ENCODE results near the gene EFCAB11.
A peak's percentile ranks its signal among the peaks of the same experiment; 100 is the strongest.

The EFCAB11 gene

DNA sequence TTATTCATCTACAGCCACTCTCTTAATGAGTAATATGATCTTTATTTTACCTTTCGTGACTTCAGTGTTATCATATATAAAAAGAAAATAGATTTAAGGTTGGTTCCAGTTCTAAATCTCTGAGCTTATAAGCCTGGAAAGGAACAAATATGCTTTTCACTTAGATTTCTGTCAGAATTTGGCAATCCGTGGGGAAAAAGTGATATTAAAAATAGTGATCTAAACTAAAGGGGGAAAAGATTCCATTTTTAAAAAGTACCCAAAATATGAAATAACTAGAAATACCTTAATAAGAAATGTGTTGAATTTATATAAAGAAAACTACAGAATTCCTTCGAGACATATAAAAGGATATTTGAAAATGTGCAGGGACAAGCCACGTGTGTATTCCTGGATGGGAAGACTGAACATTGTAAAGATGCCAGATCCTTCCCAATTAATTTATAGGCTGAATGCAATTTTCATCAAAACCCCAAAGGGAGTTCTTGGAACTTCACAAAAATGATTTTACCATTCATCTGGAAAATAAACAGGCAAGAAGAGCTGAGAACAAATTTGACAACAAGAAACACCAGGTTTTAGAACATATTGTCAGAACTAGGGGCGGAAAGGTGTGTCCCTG, 142.5 kb downstream of the EFCAB11 start:
- DNase-seq, result no peak

DNA sequence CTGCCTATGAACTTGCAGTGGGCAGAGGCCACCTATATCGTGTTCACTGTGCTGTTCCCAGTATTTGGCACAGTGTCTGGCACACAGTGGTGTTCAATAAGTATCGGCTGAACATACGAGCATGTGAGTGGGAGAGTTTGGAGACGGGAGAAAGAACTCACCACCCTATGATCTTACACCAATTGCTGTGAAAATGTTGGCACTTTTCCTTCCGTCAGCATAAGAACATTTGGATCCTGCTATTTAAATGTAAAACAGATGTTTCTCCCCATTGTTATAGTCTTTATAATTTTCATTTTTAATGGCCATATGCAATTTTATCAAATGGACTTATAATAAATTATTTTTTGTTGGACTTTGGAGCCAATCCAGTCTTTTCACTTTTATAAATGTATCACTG, 144.4 kb downstream of the EFCAB11 start:
- DNase-seq, result no peak

DNA sequence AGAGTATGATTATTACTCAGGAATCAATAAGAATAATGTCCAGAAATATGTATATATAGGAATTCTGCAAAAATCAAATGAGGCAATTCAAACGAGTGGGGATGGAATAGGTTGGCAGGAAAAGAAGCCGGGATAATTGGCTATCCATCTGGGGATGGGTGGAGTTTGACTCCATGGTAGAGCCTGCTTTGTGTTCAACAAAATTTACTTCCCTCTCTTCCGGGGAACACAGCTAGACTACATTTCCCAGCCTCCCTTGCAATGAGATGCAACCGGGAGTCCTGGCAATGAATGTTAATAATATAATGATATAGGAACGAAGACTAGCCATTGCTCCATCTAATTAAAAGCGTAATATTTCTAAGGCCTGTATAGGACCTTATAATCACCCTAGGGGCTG, 146.6 kb downstream of the EFCAB11 start:
- DNase-seq, result no peak

DNA sequence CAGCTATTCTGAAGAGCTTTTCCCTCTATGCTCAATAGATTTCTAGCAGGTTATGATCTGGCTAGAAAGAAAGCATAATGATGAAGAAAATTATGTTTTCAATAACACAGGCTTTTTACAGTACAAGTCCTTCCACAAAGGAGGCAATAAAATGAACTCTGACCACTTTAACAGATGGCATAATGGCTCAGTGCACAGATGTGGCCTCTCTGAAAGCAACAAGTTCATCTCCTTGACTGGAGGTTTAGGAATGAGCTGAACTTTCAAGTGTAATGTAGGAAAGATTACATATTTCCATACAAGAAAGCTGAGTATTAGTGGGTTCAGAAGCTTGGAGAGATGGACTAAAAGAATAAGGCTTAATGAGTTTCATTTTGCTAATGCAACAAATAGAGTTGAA, 147.4 kb downstream of the EFCAB11 start:
- DNase-seq, result no peak

DNA sequence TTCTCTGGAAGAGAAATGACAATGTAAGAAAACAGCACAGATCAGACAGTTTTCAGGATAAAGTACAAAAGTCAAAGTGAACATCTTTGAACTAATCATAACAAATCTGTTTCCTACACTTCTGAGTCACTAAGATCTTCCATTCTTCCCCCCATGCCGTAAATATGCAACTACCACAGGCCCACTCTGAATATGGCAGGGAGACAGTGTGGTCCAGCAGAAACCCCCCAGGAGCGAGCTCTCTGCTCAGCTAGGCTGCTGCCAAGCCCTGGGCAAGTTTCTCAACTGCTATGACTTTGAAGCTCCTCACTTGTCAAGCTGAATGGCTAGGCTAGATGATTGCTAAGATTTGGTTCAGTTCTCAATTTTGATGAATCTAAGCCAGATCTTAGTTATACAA, 148.1 kb downstream of the EFCAB11 start:
- DNase-seq, result no peak

DNA sequence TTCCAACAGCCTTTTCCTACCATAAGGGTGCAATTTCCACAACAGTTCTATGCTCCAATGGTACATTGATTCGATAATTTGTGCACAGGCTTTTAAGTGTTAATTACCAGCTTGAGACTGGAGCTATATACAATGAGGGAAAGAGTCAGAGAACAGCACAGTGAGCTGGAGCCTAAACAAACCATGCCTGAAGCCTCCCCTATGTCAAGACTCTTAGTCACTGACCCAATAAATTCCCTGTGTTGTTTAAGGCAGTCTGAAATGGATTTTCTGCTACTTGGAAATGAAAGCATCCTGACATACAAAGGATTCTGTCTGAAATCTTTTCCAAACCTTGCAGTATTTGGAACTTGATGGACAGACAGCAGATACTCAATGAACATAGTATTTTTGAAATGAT, 149.0 kb downstream of the EFCAB11 start:
- DNase-seq, result no peak

DNA sequence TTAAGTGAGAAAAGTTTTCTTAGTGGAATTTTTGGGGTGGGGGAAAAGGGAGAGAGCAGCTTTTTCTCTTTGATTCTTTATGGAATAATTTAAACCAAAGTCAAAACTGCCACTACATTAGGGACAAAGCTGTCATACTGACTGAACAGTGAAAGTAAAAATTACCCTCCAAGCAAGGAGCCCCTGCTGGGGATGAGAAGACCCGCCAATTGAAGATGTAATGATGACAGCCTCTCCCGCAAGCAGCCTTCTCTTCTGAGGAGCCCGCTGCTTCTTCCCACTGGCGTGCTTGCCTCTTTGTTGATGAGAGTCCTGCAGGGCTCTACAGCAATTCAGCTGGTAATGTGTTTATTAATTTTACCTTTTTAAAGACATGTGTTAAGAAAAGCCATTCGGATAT, 151.0 kb downstream of the EFCAB11 start:
- no peak for DNase-seq

DNA sequence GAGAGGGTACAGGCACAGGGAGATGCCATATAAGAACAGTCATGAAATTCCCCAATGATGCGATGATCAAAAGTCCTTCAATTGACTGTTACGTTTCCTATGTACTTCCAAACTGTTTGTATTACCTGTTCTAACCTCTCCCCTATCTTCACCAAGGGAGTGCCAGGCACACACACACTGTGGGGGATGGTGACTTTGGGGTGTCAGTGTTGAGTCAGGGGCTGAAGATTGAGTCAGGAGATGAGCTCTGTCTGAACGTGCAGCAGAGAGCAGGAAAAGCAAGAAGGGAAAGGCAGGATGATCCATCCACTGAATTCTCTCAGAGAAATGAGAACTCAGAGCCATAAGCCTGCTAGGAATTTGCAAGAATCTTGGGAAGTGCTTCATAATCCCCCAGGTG, 153.4 kb downstream of the EFCAB11 start:
- no peak for DNase-seq

DNA sequence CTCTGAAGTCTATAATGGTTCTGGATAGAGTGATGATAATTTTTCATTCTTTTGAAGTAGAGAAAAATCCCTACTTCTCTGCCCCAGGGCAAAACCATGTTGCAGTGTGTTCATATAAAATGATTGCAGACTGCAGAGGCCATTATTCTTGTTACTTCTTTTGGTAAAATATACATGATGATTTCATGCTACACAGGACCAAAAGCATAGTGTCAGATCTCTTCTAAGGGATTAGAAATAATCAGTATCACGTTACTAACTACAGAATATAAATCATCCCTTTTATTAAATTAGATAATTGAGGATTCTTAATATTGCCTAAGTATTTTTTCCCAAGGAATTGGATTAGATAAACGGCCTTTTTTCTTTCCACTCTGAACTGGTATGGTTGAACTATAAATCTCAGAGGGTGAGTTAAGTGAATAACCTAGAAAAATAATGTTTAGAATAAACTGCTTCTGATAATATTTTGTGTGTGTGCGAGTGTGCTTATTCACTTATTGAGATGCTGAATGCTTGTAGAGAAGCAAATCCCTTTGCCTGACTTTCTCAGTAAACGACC, 156.2 kb downstream of the EFCAB11 start:
- no peak for DNase-seq

- no peak for DNase-seq
These were observed 157.4 kb downstream of the EFCAB11 start for GRCh38 chr14:89797148-89797547.

GRCh38 chr14:89794096-89794495, 160.4 kb downstream of the EFCAB11 start:
- no peak for DNase-seq

- DNase-seq, result no peak
These were observed 161.2 kb downstream of the EFCAB11 start for GRCh38 chr14:89793367-89793716.

- DNase-seq, result no peak
These were observed 161.8 kb downstream of the EFCAB11 start for GRCh38 chr14:89792489-89793366.

GRCh38 chr14:89787525-89787924, 167.0 kb downstream of the EFCAB11 start:
- DNase-seq, result no peak

- no peak for DNase-seq
These were observed 173.5 kb downstream of the EFCAB11 start for GRCh38 chr14:89781046-89781445.

GRCh38 chr14:89779707-89780106, 174.8 kb downstream of the EFCAB11 start:
- DNase-seq, result no peak

- DNase-seq, result peak in 1 of 2 donors; percentile 64
These were observed 178.6 kb downstream of the EFCAB11 start for GRCh38 chr14:89775946-89776345.

DNA sequence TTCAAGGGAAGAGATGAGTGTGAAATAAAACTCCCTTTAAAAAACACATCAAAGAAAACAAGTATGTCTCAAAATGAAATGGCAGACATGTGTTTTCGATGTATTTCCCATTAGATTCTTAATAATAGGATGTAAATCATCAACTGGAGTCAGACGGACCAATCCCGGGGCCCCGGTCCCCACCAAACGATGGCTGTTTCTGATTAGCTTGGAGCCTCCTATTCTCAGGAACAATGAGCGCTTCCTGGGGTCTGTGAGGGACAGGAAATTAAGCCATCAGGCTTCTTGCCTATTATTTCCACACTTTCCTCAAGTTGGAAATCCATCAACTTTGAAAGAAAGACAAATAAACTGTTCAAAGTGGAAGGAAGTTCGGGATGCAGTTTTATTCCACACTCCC, 179.4 kb downstream of the EFCAB11 start:
- DNase-seq, result no peak

GRCh38 chr14:89773644-89774316, 180.8 kb downstream of the EFCAB11 start:
- peak; percentile 14 to 41 for DNase-seq

GRCh38 chr14:89773151-89773550, 181.4 kb downstream of the EFCAB11 start:
- DNase-seq, result no peak

- no peak for DNase-seq
These were observed 183.3 kb downstream of the EFCAB11 start for GRCh38 chr14:89771251-89771650.

DNA sequence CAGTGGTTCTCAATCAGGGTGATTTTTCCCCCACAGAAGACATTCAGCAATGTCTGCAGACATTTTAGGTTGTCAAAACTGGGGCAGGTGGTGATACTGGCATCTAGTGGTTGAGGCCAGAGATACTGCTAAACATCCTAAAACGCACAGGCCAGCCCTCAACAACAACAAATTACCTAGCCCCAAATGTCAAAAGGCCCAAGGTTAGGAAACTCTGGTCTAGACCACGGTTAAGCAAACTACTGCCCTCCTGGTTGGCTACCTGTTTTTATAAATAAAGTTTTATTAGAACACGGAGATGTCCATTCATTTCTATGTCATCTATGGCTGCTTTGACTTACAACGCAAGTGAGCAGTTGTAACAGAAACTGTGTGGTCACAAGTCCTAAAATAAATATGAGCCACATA, 186.7 kb downstream of the EFCAB11 start:
- DNase-seq, result peak; percentile 72 to 76

- DNase-seq, result no peak
These were observed 187.4 kb downstream of the EFCAB11 start for GRCh38 chr14:89767131-89767530.

Data from inflammatory macrophage (primary cell).